ENCODE measurements around the gene PTPRT. TPM values are rescaled to one million over a fixed set of nuclear protein-coding genes. Genes with fewer than 3 reads are reported as not detected.

PTPRT gene
- polyA plus RNA-seq, 3 donors = not detected

DNA sequence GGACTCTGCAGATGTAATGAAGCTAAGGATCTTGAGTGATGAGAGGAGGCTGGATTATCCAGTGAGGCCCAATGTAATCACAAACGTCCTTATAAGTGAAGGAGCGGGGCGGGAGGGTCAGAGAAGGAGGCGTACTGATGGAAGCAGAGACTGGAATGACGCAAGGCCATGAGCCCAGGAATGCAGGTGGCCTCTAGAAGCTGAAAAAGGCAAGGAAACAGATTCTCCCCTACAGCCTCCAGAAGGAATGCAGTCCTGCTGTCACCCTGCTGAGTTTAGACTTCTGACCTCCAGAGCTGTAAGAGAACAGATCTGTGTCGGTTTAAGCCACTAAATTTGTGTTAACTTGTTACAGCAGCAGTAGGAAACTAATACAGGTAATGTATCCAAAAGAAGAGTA lies 227.9 kb downstream of the PTPRT start:
- Histone ChIP-seq H3K4me3 (replicated peaks in 1 of 3; ENCODE audit: low read depth in 2 of 3, low read length in 3 of 3) (no peak overlapping the region), H3K4me1 (ENCODE audit: control insufficient read depth in 1 of 2, insufficient read depth in 2 of 2, low read length in 2 of 2) (no peaks in the 10 kb centered on the region), H3K9ac (ENCODE audit: insufficient read depth, low read length, poor library complexity, severe bottlenecking) (no peak overlapping the region), H3K27ac (ENCODE audit: low read depth in 1 of 2, low read length in 2 of 2) (no peak overlapping the region), H2AFZ (ENCODE audit: insufficient read depth, low read depth, low read length, poor library complexity, severe bottlenecking) (no peak overlapping the region), H3K36me3 (replicated peaks in 1 of 2; ENCODE audit: control insufficient read depth in 1 of 2, insufficient read depth in 2 of 2, low read length in 2 of 2) (no peaks in the 10 kb centered on the region), H4K20me1 (ENCODE audit: insufficient read depth, low read length) (no peaks in the 10 kb centered on the region), H3K9me3 (replicated peaks in 1 of 2; ENCODE audit: control insufficient read depth in 1 of 2, insufficient read depth in 1 of 2, low read length in 2 of 2) (no peaks in the 10 kb centered on the region), H3K79me2 (ENCODE audit: insufficient read depth, low read length) (no peaks in the 10 kb centered on the region), H3K4me2 (replicated peaks; ENCODE audit: extremely low read depth, low read length, poor library complexity, severe bottlenecking) (no peak overlapping the region), H3K27me3 (ENCODE audit: control insufficient read depth in 2 of 2, insufficient read depth in 2 of 2, low read length in 2 of 2) (no peaks in the 10 kb centered on the region)
- no peak for DNase-seq
- Mint-ChIP-seq H3K27me3 (ENCODE audit: low read depth in 3 of 3) (peaks cover 0 to 2% (median 0%) of the 10 kb centered on the region in 3 donors), H3K4me3 (no peak overlapping the region), H3K36me3 (no peaks in the 10 kb centered on the region), H3K27ac (no peak overlapping the region), H3K9me3 (peaks cover 0 to 4% (median 0%) of the 10 kb centered on the region in 7 donors), H3K4me1 (no peaks in the 10 kb centered on the region)
- WGBS (ENCODE audit: insufficient coverage) = 70% methylated on average over 3 of the region's 6 CpGs
- TF ChIP-seq, protein P1, sequence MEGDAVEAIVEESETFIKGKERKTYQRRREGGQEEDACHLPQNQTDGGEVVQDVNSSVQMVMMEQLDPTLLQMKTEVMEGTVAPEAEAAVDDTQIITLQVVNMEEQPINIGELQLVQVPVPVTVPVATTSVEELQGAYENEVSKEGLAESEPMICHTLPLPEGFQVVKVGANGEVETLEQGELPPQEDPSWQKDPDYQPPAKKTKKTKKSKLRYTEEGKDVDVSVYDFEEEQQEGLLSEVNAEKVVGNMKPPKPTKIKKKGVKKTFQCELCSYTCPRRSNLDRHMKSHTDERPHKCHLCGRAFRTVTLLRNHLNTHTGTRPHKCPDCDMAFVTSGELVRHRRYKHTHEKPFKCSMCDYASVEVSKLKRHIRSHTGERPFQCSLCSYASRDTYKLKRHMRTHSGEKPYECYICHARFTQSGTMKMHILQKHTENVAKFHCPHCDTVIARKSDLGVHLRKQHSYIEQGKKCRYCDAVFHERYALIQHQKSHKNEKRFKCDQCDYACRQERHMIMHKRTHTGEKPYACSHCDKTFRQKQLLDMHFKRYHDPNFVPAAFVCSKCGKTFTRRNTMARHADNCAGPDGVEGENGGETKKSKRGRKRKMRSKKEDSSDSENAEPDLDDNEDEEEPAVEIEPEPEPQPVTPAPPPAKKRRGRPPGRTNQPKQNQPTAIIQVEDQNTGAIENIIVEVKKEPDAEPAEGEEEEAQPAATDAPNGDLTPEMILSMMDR (IDR thresholded peaks at IDR 0.05) = no peak
- intact Hi-C loops (cut with micrococcal nuclease) = no loop called here

DNA sequence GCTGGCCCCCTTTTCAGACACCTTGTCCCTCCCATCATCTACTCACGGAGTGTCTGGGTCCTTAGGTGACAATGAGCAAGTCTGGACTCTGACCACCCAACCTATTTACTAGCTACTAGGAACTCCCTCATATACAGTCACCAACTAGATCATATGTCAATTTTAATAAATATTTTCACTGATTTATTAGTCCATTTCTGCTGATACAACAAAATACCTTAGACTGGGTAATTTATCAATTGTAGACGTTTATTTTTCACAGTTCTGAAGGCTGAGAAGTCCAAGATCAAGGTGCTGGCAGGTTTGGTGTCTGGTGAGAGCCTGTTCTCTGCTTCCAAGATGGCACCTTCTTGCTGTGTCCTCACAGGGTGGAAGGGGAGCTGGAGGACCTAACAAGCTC lies 229.7 kb downstream of the PTPRT start:
- Histone ChIP-seq H3K9ac (ENCODE audit: insufficient read depth, low read length, poor library complexity, severe bottlenecking) (no peak overlapping the region), H3K36me3 (replicated peaks in 1 of 2; ENCODE audit: control insufficient read depth in 1 of 2, insufficient read depth in 2 of 2, low read length in 2 of 2) (no peaks in the 10 kb centered on the region), H3K9me3 (replicated peaks in 1 of 2; ENCODE audit: control insufficient read depth in 1 of 2, insufficient read depth in 1 of 2, low read length in 2 of 2) (no peaks in the 10 kb centered on the region), H3K27ac (ENCODE audit: low read depth in 1 of 2, low read length in 2 of 2) (no peak overlapping the region), H3K4me3 (replicated peaks in 1 of 3; ENCODE audit: low read depth in 2 of 3, low read length in 3 of 3) (no peak overlapping the region), H2AFZ (ENCODE audit: insufficient read depth, low read depth, low read length, poor library complexity, severe bottlenecking) (no peak overlapping the region), H3K4me1 (ENCODE audit: control insufficient read depth in 1 of 2, insufficient read depth in 2 of 2, low read length in 2 of 2) (no peaks in the 10 kb centered on the region), H3K79me2 (ENCODE audit: insufficient read depth, low read length) (no peaks in the 10 kb centered on the region), H3K27me3 (ENCODE audit: control insufficient read depth in 2 of 2, insufficient read depth in 2 of 2, low read length in 2 of 2) (no peaks in the 10 kb centered on the region), H4K20me1 (ENCODE audit: insufficient read depth, low read length) (no peaks in the 10 kb centered on the region), H3K4me2 (replicated peaks; ENCODE audit: extremely low read depth, low read length, poor library complexity, severe bottlenecking) (no peak overlapping the region)
- no CpG with 5 or more reads among the region's 2 CpGs for WGBS (ENCODE audit: insufficient coverage)
- Mint-ChIP-seq H3K27ac (no peak overlapping the region), H3K36me3 (no peaks in the 10 kb centered on the region), H3K27me3 (ENCODE audit: low read depth in 3 of 3) (peaks cover 0 to 2% (median 0%) of the 10 kb centered on the region in 3 donors), H3K9me3 (peaks cover 0 to 4% (median 0%) of the 10 kb centered on the region in 7 donors), H3K4me1 (no peaks in the 10 kb centered on the region), H3K4me3 (no peak overlapping the region)
- DNase-seq = no peak
- TF ChIP-seq, protein P1 (IDR thresholded peaks at IDR 0.05) = no peak
- intact Hi-C loops (cut with micrococcal nuclease) = no loop called here

All from CD14-positive monocyte (primary cell).